BJ (cell line): Measurements from ENCODE around the gene FAM163A. TPM values are rescaled to one million over a fixed set of nuclear protein-coding genes. Genes with fewer than 3 reads are reported as not detected.

Source experiments
- CTCF ChIA-PET: fragments of 350-600 bp; formaldehyde crosslinking; extraction: SDS; loops from one replicate; lab custom pipeline; 2021; ENCODE audit warnings: antibody characterized with exemption, inconsistent platforms; lab: Yijun Ruan, JAX
- POLR2A ChIA-PET: fragments of 300-600 bp; sonication (Branson Sonifier 250); formaldehyde crosslinking; extraction: SDS; loops from one replicate; lab custom pipeline; 2021; ENCODE audit warnings: antibody characterized with exemption; lab: Charles Lee
- DNase-seq: peaks from one replicate; pipeline ENCODE4 v3.0.0-alpha.2; 2011; ENCODE audit warnings: low read depth
- H3K27me3 ChIP-seq: 2 replicates; pipeline ENCODE4 v1.6.0; 2011; ENCODE audit warnings: low read length; ENCODE audit not compliant: control insufficient read depth, insufficient read depth
- H3K36me3 ChIP-seq: 2 replicates; pipeline ENCODE4 v1.5.1; 2011; ENCODE audit warnings: low read length; ENCODE audit not compliant: control insufficient read depth, insufficient read depth
- H3K4me3 ChIP-seq: 2 replicates; pipeline ENCODE4 v1.5.1; 2011; ENCODE audit warnings: low read depth, mild to moderate bottlenecking, control low read depth, low read length
- CTCF ChIP-seq: IDR thresholded peaks from 2 replicates; pipeline ENCODE4 v1.5.1; 2011; ENCODE audit warnings: low read depth, mild to moderate bottlenecking, control low read depth, inconsistent platforms, low read length, moderate library complexity; ENCODE audit not compliant: insufficient read depth
- polyA plus RNA-seq: library from polyadenylated mRNA; depleted of rRNA; stranded (reverse); fragments of >200 nt; gene quantifications from 2 replicates; pipeline ENCODE4 v1.2.3, GENCODE V29; 2011

FAM163A gene
- polyA plus RNA-seq, 1 experiment, result not detected

- Histone ChIP-seq H3K36me3 (no peaks in the 10 kb centered on the region), H3K27me3 (peaks cover 7% of the 10 kb centered on the region), H3K4me3 (no peak overlapping the region)
- DNase-seq, result no peak
- CTCF ChIA-PET, result interaction anchor here (0.9 to 15.1 kb wide), 9 partner anchors 8 to 371 kb away, joined by 3 to 447 read pairs (median 13); no protein-coding TSS in a partner anchor
- TF ChIP-seq CTCF, result no peak
- POLR2A ChIA-PET, result no interaction called here
These were observed 65.4 kb downstream of the FAM163A start for GRCh38 chr1:179808503-179808902.

GRCh38 chr1:179809506-179810366 is 66.6 kb downstream of the FAM163A start:
- POLR2A ChIA-PET, result no interaction called here
- CTCF ChIA-PET, result interaction anchor here (0.7 to 15.1 kb wide), 34 partner anchors 9 to 370 kb away, joined by 3 to 447 read pairs (median 5); partner anchors contain the start of gene FAM163A
- TF ChIP-seq CTCF, result peak; percentile 93

GRCh38 chr1:179810367-179810715 is 67.2 kb downstream of the FAM163A start:
- Histone ChIP-seq H3K27me3 (peaks cover 7% of the 10 kb centered on the region), H3K36me3 (no peaks in the 10 kb centered on the region), H3K4me3 (no peak overlapping the region)
- POLR2A ChIA-PET, result no interaction called here
- CTCF ChIA-PET, result interaction anchor here (0.7 to 15.1 kb wide), 32 partner anchors 9 to 559 kb away, joined by 3 to 447 read pairs (median 5); partner anchors contain the start of gene FAM163A
- TF ChIP-seq CTCF, result no peak
- DNase-seq, result no peak

More at GRCh38 chr1:179809506-179810366, 66.6 kb downstream of the FAM163A start:
- H3K36me3 ChIP-seq, result no peaks in the 10 kb centered on the region
- H3K4me3 ChIP-seq, result no peak overlapping the region
- peaks cover 7% of the 10 kb centered on the region for H3K27me3 ChIP-seq
- DNase-seq, result no peak

GRCh38 chr1:179812501-179813292 is 69.6 kb downstream of the FAM163A start:
- no peak for DNase-seq
- H3K27me3 ChIP-seq, result peaks cover 3% of the 10 kb centered on the region; the same call in 1 of the 2 replicates
- CTCF ChIA-PET, result interaction anchor here (0.5 to 15.1 kb wide), 5 partner anchors 12 to 107 kb away, joined by 3 to 447 read pairs (median 4); no protein-coding TSS in a partner anchor

More at GRCh38 chr1:179812501-179813292, 69.6 kb downstream of the FAM163A start:
- no peak for TF ChIP-seq CTCF
- POLR2A ChIA-PET, result no interaction called here
- H3K4me3 ChIP-seq, result no peak overlapping the region
- H3K36me3 ChIP-seq, result no peaks in the 10 kb centered on the region
